ENCODE data around the gene SPTBN5.

- TF ChIP-seq, protein P1, sequence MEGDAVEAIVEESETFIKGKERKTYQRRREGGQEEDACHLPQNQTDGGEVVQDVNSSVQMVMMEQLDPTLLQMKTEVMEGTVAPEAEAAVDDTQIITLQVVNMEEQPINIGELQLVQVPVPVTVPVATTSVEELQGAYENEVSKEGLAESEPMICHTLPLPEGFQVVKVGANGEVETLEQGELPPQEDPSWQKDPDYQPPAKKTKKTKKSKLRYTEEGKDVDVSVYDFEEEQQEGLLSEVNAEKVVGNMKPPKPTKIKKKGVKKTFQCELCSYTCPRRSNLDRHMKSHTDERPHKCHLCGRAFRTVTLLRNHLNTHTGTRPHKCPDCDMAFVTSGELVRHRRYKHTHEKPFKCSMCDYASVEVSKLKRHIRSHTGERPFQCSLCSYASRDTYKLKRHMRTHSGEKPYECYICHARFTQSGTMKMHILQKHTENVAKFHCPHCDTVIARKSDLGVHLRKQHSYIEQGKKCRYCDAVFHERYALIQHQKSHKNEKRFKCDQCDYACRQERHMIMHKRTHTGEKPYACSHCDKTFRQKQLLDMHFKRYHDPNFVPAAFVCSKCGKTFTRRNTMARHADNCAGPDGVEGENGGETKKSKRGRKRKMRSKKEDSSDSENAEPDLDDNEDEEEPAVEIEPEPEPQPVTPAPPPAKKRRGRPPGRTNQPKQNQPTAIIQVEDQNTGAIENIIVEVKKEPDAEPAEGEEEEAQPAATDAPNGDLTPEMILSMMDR (conservative IDR thresholded peaks at IDR 0.05; ENCODE audit: low read length) = peak; percentile 97
- TF ChIP-seq EZH2phosphoT487 (IDR thresholded peaks at IDR 0.05; ENCODE audit: borderline replicate concordance, low read depth, low read length) = no peak
These were observed 82.2 kb downstream of the SPTBN5 start for GRCh38 chr15:41811432-41812195.
